ENCODE data around the gene ITGA7.

GRCh38 chr12:55688716-55689655, 18.7 kb downstream of the ITGA7 start:
- no peak for TF ChIP-seq CTCF (IDR thresholded peaks at IDR 0.05; ENCODE audit: low read depth, low read length, poor library complexity, severe bottlenecking)
- TF ChIP-seq EZH2phosphoT487 (IDR thresholded peaks at IDR 0.05; ENCODE audit: borderline replicate concordance, low read length) = no peak
